AG04449 (cell line): ENCODE results near the gene NANOS3.

Source experiments
- CTCF ChIA-PET: fragments of 350-600 bp; formaldehyde crosslinking; extraction: SDS; loops from one replicate; lab custom pipeline; 2021; ENCODE audit warnings: antibody characterized with exemption; lab: Yijun Ruan, JAX
- POLR2A ChIA-PET: fragments of 400-600, 350-600 bp; formaldehyde crosslinking; extraction: SDS; loops from one replicate; lab custom pipeline; 2020; ENCODE audit warnings: antibody characterized with exemption, inconsistent platforms; lab: Yijun Ruan, JAX
- DNase-seq: peaks from one replicate; pipeline ENCODE4 v3.0.0-alpha.2; 2010; ENCODE audit warnings: low read depth, low spot score
- H3K4me3 ChIP-seq: 2 replicates; pipeline ENCODE4 v1.5.1; 2011; ENCODE audit warnings: low read depth, mild to moderate bottlenecking, control low read depth, low read length
- TF ChIP-seq, protein P1 (sequence below): IDR thresholded peaks from one replicate; pipeline ENCODE4 v1.5.1; 2011; ENCODE audit warnings: mild to moderate bottlenecking, moderate library complexity, low read length, control low read depth, inconsistent platforms; ENCODE audit not compliant: insufficient read depth; ENCODE audit errors: missing control alignments

The NANOS3 gene

DNA sequence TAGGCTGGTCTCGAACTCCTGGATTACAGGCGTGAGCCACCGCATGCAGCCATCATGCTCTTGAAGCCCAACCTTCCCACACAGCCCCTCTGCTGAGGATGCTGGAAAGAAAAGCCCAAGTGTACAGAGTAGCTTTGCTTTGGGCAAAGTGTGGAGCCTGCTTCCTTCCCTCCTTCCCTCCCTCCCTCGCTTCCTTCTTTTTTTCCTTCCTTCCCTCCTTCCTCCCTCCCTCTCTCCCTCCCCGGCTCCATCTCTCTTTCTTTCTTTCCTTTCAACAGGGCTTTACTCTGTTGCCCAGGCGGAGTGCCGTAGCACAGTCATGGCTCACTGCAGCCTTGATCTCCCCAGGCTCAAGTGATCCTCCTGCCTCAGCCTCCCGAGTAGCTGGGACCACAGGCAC lies 31.7 kb downstream of the NANOS3 start:
- ChIA-PET POLR2A (no interaction called here), CTCF (interaction anchor here (1.8 to 2.3 kb wide), 2 partner anchors 16 to 164 kb away, joined by 4 to 12 read pairs; partner anchors contain the start of gene MISP3)
- TF ChIP-seq, protein P1, sequence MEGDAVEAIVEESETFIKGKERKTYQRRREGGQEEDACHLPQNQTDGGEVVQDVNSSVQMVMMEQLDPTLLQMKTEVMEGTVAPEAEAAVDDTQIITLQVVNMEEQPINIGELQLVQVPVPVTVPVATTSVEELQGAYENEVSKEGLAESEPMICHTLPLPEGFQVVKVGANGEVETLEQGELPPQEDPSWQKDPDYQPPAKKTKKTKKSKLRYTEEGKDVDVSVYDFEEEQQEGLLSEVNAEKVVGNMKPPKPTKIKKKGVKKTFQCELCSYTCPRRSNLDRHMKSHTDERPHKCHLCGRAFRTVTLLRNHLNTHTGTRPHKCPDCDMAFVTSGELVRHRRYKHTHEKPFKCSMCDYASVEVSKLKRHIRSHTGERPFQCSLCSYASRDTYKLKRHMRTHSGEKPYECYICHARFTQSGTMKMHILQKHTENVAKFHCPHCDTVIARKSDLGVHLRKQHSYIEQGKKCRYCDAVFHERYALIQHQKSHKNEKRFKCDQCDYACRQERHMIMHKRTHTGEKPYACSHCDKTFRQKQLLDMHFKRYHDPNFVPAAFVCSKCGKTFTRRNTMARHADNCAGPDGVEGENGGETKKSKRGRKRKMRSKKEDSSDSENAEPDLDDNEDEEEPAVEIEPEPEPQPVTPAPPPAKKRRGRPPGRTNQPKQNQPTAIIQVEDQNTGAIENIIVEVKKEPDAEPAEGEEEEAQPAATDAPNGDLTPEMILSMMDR = no peak
- no peak overlapping the region for H3K4me3 ChIP-seq
- no peak for DNase-seq

DNA sequence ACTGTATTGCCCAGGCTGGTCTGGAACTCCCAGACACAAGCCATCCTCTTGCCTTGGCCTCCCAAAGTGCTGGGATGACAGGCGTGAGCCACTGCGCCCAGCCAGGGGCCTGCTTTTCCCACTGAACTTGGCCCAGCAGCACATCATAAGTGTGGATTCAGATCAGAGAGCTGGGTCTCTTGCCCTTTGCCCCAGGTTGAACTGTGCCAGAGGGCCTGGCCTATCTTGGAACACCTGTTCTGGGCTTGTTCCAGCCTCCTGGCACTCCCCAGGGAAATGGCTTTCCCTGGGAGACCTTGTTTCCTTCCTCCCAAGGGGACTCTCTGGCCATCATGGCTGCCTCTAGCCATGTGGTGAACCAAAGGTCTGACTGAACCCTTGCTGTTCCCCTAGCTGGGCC lies 32.5 kb downstream of the NANOS3 start:
- TF ChIP-seq, protein P1 = no peak
- ChIA-PET CTCF (interaction anchor here (1.8 kb wide), 1 partner anchor 15 kb away, joined by 4 read pairs; no protein-coding TSS in a partner anchor), POLR2A (no interaction called here)
- no peak for DNase-seq
- H3K4me3 ChIP-seq = no peak overlapping the region

DNA sequence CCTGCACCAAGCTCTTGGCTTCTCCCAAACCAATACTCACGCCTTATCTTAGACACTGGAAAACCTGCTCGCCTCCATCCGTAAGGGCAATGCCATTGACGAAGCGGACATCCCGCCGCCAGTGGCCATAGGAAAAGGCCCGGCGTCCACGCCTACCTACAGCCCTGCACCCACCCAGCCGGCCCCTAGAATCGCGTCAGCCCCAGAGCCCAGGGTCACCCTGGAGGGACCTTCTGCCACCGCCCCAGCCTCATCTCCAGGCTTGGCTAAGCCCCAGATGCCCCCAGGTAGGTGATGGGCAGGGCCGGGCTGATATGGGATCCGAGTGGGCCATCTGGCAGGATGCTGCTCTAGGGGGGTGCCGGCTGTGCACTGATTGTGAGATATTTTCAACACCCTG lies 36.4 kb downstream of the NANOS3 start:
- ChIA-PET POLR2A (no interaction called here), CTCF (no interaction called here)
- no peak overlapping the region for H3K4me3 ChIP-seq
- TF ChIP-seq, protein P1 = no peak
- no peak for DNase-seq

DNA sequence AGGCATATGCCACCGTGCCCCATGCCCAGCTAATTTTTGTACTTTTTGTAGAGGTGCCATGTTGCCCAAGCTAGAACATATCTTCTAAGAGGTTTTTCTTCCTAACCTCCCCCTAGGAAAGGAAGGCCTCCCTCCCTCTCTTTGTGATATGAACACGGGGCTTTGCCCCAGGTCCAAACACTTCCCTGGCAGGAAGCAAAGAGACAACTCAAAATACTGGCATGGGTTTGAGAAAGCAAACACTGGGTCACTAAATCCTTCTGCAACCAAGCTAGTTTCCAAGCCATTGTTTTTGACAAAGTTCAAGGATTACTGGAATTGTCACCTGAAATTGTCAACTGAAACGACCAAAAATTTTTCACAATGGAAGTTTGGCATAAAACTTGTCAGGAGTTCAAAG lies 37.8 kb downstream of the NANOS3 start:
- no peak for DNase-seq
- POLR2A ChIA-PET = interaction anchor here (0.7 kb wide), 1 partner anchor 12 kb away, joined by 3 read pairs; no protein-coding TSS in a partner anchor
- TF ChIP-seq, protein P1 = no peak
- CTCF ChIA-PET = no interaction called here
- H3K4me3 ChIP-seq = no peak overlapping the region

DNA sequence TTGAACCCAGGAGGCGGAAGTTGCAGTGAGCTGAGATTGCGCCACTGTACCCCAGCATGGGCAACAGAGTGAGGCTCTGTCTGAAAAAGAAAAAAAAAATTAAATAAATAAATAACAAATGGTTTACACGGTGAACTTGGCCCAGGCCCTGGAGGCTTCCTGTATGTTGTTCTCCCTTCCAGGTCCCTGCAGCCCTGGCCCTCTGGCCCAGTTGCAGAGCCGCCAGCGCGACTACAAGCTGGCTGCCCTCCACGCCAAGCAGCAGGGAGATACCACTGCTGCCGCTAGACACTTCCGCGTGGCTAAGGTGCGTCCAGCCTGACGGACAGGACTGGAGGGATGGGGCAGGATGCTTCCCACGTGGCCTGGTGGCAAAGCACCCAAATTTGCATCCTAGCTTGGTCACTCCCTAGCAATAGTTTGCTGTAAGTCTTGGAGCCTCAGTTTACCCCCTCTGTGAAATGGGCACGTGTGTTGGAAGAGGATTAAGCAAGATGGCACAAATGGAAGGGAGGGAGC lies 41.0 kb downstream of the NANOS3 start:
- no peak for DNase-seq
- H3K4me3 ChIP-seq = no peak overlapping the region
- CTCF ChIA-PET = interaction anchor here (1.5 kb wide), 1 partner anchor 158 kb away, joined by 4 read pairs; no protein-coding TSS in a partner anchor
- POLR2A ChIA-PET = no interaction called here
- TF ChIP-seq, protein P1 = no peak

DNA sequence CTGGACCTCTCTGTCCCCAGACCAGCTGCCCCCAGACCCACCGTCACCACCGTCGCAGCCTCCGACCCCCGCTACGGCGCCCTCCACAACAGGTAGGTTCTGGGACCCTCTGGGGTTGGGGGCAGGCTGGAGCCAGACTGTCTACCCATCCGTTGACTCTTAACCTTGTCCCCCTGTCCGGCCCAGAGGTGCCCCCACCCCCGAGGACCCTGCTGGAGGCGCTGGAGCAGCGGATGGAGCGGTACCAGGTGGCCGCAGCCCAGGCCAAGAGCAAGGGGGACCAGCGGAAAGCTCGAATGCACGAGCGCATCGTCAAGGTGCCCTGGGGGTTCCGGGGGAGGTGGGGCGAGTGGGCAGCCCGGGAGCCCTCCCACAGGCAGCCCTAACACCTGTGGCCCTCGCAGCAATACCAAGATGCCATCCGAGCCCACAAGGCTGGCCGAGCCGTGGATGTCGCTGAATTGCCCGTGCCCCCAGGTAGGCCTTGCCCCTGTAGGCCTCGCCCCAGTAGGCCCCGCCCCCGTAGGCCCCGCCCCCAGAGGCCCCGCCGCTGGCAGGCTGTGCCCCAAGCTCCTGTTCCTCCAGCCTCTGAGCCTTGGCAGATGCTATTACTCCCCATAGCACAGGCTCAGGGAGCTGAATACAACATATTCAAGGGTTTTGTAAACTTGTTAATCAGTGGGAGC lies 41.9 kb downstream of the NANOS3 start:
- TF ChIP-seq, protein P1 = no peak
- ChIA-PET CTCF (interaction anchor here (1.5 kb wide), 1 partner anchor 157 kb away, joined by 4 read pairs; no protein-coding TSS in a partner anchor), POLR2A (no interaction called here)
- no peak for DNase-seq
- H3K4me3 ChIP-seq = no peak overlapping the region
